Stimulated activated CD4-positive, alpha-beta T cell treated with anti-CD3 and anti-CD28 coated beads, TNF-alpha, amount 100 ng/mL, for 24 hours (primary cell): ENCODE results near the gene FGF2.
"Not testable (repeated sequence)": the region's sequence is repeated elsewhere in the genome, so short reads cannot be mapped to it uniquely, and the experiment has no call there.

ENCODE experiments used
- DNase-seq, 3 experiments: peaks; one replicate each; pipeline ENCODE4 v3.0.0-alpha.2; 2020; ENCODE audit warnings: low read depth in 3 of 3

The FGF2 gene

DNA sequence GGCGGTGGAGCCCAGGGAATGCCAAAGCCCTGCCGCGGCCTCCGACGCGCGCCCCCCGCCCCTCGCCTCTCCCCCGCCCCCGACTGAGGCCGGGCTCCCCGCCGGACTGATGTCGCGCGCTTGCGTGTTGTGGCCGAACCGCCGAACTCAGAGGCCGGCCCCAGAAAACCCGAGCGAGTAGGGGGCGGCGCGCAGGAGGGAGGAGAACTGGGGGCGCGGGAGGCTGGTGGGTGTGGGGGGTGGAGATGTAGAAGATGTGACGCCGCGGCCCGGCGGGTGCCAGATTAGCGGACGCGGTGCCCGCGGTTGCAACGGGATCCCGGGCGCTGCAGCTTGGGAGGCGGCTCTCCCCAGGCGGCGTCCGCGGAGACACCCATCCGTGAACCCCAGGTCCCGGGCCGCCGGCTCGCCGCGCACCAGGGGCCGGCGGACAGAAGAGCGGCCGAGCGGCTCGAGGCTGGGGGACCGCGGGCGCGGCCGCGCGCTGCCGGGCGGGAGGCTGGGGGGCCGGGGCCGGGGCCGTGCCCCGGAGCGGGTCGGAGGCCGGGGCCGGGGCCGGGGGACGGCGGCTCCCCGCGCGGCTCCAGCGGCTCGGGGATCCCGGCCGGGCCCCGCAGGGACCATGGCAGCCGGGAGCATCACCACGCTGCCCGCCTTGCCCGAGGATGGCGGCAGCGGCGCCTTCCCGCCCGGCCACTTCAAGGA lies at the start of gene FGF2:
TSS of gene FGF2 (plus strand) at position 279 of the 705 bp plus-strand sequence. CDS start at position 623, 344 bp downstream.
- DNase-seq: peak in 1 of 3 experiments; percentile 18

DNA sequence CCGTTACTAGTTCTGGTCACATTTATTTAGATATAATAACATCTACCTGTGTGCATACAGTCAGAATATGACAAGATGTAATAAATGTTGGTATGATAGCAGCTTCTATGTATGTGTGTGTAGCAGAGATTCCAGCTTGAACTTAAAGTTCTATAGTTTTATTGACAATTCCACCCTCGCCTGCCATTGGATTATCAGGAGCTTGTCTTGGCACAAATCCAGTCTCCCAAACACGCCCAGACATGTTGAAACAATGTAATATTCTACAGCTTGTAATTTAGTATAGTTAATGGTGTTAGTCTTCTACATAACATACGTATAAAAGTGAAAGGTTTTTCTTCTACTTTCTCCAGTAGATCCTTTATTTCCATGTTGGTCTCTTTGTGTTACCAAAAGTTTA lies 49.7 kb upstream of the FGF2 start:
- no peak for DNase-seq

DNA sequence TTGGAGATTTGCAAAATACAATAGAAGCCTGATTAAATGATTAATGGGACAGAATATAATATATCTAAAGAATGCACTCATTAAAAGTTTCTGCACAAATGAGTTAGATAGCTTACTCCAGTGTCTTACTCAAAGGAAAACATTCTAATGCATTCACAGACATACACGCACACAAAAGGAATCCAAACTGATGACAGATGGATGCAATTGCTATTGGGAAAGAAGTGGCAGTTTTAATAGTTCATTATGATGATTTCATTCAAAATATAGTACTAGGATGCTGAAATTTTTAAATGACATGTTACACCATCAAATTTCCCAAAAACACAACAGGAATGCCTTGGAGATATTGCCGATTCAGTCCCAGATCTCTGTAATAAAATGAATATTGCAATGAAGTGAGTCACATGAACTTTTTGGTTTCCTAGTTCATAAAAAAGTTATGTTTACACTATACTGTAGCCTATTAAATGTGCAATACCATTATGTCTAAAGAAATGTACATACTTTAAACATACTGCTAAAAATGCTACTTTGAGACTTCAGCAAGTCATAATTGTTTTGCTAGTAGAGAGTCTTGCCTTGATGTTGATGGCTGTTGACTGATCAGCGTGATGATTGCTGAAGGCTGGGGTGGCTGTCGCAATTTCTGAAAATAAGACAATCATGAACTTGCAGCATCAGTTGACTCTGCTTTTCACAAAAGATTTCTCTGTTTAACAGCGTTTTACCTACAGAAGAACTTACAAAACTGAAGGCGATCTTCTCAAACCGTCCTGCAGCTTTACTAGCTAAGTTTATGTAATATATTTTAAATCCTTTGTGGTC lies 48.6 kb upstream of the FGF2 start:
- no peak for DNase-seq

DNA sequence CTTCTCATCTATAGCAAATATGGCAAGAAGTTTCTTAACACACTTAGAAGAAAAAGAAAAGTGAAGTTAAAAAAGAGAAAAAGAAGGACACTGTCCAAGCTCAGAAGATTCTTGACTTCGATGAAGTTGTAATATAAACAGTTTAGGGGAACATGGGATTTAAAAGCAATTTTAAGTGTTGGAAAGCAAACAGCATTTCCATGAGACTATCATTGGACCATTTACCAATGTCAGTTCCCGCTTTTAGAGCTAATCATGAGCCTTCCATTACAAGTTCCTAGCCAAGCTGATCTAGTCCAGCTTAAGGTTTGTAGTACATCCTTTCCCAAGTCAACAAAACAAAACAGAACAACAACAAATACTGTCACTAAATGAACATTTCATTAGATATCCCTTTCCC lies 45.1 kb upstream of the FGF2 start:
- no peak for DNase-seq

DNA sequence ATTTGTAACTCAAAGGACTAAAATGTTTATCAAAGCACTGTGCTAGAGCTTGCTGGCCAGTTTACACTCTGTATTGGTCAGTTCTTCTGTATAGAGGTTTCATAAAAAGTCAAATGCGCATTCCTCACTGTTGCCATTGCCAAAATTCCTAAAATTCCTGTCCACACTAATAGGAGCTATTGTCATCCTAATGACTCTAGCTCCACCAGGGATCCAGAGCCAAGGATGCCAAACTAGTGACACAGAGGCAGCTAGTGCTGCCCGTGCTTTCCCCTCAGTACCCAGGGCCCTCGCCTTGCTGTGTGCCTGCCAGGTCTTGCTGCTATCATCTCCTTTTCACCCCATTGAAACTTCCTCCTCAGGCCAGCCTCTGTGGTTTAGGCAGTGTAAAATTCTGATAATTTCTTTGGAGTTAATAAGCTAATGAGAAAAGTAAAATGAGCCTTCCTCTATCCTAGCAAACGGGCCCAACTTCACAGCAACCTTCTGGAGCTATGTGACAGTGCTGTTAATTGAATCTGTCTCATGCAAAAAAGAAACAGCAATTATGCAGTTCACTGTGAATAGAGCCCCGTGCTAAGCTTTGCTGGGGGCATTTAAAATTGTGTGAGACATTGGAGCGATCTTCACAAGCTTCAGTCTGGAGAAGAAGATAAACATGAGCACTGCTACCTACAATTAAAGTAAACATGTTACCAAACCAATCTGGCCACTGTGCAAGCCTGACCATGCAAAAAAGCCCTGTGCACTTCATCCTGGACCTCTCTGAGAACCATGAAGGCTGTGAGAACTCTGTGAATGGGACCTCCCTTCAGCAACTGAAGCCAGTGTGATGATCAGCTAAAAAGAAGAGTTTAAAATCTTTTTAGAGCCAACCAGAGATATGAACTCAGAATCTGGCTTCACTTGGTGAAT lies 43.1 kb upstream of the FGF2 start:
- DNase-seq: no peak

DNA sequence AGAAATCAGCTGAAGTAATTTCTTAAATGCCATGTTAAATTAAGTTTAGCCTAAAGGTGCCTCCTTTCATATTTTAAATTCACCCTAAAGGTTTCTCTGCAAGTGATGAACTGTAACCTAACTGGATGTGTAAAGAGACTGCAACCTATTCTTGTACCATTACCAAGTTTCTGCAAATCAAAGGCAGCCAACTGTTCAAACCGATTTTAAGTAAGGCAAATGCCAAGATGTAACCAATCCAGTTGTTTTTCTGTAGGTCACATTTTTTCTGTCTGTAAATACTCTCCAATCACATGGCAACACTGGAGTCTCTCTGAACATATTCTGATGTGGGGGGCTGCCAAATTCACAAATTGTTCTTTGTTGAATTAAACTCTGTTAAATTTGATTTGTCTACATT lies 42.4 kb upstream of the FGF2 start:
- no peak for DNase-seq

DNA sequence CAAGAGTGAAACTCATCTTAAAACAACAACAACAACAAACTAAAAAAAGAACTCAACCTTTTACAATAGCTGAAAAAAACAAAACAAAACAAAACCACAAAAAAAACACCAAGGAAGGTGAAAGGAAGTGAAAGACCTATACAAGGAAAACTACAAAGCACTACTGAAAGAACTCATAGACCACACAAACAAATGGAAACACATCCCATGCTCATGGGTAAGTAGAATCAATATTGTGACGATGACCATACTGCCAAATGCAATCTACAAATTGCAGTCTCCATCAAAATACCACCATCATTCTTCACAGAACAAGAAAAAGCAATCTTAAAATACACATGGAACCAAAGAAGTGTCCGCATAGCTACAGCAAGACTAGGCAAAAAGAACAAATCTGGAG lies 41.5 kb upstream of the FGF2 start:
- no peak for DNase-seq

DNA sequence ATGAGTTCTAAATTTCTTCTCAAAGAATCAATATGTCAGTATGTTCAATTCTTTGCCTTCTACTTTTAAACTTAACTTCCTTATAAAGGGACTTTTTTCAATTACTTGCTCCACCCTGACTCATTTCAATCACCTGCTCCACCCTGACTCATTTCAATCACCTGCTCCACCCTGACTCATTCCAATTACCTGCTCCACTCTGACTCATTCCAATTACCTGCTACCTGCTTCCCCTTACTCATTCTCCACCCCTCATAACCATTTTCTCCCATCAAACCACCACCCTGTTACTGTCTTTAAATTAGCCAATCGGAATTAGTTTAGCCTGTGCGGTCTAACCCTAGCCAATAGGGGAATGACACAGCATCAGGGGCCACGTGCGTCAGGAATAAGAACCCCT lies 40.3 kb upstream of the FGF2 start:
- not testable (repeated sequence) for DNase-seq

DNA sequence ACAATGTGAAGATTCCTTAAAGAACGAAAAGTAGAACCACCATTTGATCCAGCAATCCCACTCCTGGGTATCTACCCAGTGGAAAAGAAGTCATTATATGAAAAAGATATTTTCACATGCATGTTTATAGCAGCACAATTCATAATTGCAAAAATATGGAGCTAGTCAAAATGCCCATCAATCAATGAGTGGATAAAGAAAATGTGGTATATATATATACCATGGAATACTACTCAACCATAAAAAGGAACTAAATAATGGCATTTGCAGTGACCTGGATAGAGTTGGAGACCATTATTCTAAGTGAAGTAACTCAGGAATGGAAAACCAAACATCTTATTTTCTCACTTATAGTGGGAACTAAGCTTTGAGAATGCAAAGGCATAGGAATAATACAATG lies 39.7 kb upstream of the FGF2 start:
- DNase-seq: not testable (repeated sequence)

DNA sequence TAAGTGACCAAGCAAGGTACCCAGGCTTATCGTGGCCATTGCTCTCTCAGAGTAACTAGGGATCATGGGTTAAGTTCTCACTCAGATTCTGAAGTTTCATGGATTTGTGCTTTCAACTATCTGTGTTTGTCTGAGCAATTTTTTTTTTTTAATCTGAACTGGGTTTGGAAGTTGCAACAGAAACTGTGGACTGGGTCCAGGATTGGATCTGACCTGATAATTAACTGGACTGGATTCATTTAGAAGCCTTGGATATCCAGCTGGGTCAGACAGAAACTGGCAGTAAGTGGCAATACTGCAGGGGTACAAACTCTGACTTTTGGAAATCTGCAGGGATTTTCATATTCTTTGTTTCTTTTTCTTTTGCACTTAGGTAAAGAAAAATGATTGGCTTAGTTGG lies 38.7 kb upstream of the FGF2 start:
- DNase-seq: no peak

DNA sequence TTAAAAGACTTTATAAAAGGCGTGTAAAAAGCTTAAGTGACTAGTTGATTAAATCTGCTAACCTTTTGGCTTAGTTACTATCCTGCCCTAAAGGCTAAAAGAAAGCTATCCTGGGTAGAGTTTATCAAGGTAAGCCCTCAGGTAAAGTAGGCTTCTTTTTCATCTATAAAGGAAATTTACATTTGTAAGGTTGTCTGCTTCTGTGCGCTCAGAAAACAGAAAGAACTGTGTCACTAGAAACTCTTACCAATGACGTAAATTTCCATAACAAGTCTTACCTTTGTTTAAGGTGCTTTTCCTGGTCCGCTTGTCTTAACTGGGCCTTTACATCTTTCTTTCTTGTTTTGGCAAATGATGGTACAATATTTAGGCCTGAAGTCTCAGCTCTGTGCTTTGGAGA lies 37.7 kb upstream of the FGF2 start:
- DNase-seq: no peak

DNA sequence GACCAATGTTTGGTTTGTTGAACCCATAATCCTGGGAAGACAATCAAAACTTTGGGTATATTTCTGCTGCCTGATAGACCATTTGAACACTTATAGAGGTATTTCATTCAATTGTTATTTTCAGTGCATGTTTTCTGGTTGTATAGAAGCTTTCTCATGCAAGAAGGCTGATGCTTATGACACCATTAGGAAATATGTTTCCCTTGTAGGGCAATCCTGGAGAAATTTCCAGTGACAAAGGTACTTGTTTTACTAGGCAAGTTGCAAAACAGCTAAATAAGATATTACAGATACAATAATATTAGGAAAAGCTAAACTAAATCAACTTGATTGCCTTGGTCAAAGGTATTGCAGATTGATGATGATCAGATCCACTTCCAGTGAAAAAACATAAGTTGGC lies 32.8 kb upstream of the FGF2 start:
- DNase-seq: no peak

DNA sequence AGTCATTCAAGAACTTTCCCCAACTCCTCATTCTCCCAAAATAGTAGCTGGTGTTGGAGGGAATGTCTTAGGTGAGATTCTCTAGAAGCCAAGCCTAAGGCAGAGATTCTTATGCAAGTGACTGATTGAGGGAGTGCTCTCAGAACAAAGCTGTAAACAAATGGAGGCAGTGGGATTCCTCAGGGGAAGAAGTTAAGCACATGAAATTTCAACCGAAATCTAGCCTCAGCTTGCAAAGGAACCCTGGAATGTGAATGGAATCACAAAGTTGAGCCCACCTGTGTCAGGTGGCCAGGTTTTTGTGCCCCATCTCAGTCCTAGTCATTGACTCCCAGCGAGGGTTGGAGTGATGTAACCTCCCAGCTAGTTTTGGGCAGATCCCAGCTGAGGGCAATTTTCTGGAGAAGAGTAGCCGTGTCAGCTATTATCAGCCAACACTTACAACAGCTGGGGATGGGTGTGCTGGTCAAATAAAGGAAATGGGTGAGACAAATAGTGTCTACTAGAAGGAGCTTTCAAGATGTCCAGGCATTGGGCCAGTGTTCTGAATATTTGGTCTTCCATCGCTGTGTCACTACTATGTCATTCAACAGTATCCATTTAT lies 29.7 kb upstream of the FGF2 start:
- no peak for DNase-seq

DNA sequence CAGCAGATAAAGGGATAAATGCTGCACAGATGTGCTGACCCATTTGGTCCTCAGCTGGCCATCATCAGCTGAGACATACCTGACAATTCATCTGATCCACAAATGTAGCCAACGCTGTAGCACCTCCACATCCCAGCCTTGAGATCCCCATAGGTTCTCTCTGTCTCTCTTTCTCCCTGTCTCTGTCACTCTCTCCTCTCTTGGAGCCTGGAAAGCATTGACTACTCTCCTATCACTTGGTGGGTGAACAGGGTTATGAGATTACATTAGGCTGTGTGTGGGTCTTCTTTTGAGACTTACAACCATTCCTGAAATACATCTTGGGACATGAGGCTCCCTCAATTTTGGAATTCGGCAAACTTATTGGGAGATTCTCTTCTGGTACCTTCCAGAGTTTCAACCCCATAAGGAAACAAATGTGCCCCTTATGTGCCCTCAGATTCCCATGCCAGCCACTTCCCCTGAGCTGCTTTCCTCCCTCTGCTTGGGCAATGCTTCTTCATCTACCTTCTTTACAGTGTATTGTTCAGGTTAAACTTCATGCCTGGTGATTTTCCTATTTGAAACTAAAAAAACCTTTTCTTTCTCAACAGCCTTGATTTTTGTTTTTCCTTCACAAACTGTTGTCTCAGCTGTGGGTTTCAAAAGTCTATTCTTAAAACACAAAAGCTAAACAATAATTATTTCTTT lies 29.1 kb upstream of the FGF2 start:
- DNase-seq: no peak

DNA sequence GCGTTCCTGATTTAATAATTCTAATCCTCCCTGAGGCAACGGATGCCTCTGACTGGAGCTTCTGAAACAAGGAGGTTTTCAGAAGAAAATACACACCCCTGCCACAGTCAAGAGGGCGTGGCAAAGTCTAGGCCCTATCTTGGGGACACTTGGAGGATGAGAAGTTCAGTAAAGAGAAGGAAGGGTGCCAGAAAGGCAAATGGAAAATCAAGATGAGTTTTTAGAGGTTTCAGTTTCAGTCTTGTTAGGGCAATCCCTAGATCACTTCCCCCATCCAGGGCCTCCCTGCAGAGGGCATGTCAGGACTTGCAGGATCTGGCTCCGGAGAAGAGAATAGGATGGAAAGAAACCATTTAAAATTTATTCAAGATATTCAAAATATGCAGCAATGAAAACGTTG lies 28.5 kb upstream of the FGF2 start:
- DNase-seq: no peak

DNA sequence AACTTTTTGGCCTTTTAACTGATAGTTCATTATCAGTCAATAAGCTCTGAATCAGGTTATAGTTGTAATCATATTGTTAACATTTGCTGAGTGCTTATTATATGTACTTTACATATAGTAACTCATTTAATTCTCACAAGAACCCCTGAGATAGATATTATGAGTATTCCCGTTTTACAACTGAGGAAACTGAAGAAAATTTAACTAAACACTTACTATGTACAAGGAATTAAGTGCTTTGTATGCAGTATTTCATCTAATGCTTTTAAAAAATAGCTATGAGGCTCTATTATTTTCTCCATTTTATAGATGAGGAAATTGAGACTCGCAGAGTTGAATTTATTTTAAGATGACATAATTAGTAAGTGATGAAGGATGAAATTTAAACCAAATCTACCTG lies 27.7 kb upstream of the FGF2 start:
- DNase-seq: no peak

DNA sequence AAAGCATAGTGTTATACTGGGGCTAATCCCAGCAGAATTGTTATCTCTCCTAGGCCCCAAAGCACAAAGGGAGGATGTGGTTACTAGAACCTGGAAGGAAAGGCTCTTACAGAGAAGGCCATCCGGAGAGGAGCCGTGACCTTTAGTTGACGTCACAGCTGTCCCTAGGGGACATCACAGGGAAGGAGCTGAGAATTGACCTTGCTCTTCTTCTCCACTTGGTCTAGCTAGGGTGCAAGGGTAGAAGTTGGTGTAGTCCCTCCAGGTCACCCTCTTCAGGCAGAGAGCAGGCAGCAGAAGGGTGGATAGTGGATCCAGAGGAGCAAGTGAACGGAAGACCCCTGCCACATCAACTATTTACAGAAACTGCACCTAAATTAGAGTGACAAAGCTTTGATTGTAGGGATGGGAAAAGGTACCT lies 22.8 kb upstream of the FGF2 start:
- no peak for DNase-seq

DNA sequence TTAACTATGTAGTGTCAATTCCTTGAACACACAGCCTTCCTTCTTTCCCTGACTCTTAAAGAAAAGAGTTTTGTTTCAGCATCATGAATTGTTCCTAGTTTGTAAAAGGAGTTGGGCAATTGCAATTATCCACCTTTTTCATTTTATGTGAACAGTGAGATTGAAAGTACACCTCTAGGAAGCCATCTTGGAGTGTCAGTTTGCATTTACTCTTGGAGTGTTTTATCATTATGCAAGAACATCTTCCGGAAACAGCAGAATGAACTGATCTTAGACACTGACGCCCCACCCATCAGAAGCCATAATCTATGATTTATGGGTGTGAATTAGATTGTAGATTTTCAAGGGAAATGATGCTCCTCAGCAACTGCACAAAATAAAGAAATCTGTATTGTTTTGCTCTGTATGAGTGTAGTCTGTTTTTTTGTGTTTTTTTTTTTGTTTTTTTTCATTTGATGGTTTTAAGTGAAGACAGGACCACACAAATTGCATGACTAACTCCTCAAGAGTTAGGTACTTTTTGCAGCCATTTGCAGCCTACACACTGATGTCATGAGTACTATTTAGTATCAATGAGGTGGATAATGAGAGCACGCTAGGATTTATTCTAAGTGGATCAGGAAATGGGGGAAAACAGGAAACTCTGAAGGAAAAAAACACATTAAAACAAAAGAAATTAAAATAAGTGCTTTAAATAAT lies 19.5 kb upstream of the FGF2 start:
- no peak for DNase-seq

DNA sequence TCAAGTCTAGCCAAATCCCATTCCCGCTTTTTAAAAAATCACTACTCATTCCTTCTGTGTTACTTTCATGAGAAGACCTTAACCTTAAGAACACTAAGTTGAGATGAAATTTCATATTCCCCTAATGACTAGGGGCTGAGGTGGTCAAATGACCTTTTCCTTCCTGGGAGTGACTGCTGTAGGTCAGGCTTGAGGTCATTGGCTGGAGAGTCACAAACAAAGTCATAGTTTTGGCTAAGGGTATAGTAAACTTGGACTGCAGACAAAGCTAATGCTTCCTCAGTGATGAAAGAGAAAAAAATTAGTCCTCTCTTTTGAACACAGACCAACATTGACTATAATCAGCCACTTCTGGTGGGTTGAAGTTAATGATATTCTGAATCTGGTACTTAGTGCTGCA lies 16.0 kb upstream of the FGF2 start:
- DNase-seq: no peak

DNA sequence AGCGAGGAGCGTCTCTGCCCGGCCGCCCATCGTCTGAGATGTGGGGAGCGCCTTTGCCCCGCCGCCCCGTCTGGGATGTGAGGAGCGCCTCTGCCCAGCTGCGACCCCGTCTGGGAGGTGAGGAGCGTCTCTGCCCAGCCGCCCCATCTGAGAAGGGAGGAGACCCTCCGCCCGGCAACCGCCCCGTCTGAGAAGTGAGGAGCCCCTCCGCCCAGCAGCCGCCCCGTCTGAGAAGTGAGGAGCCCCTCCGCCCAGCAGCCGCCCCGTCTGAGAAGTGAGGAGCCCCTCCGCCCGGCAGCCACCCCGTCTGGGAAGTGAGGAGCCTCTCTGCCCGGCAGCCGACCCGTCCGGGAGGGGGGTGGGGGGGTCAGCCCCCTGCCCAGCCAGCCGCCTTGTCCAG lies 14.8 kb upstream of the FGF2 start:
- DNase-seq: not testable (repeated sequence)

DNA sequence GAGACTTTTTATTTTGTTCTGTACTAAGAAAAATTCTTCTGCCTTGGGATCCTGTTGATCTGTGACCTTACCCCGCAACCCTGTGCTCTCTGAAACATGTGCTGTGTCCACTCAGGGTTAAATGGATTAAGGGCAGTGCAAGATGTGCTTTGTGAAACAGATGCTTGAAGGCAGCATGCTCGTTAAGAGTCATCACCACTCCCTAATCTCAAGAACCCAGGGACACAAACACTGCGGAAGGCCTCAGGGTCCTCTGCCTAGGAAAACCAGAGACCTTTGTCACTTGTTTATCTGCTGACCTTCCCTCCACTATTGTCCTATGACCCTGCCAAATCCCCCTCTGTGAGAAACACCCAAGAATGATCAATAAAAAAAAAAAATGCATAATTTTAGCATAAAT lies 13.8 kb upstream of the FGF2 start:
- DNase-seq: not testable (repeated sequence)
